Stimulated activated CD8-positive, alpha-beta memory T cell treated with anti-CD3 and anti-CD28 coated beads, Interleukin-12 subunit alpha, Interleukin-12 subunit beta, amount 100 ng/mL, for 24 hours (primary cell): ENCODE data around the gene AUTS2.
"Not testable (repeated sequence)": the region's sequence is repeated elsewhere in the genome, so short reads cannot be mapped to it uniquely, and the experiment has no call there.

Experiments used
- DNase-seq: peaks from one replicate; pipeline ENCODE4 v3.0.0-alpha.2; 2020; ENCODE audit errors: extremely low read depth

AUTS2 gene

DNA sequence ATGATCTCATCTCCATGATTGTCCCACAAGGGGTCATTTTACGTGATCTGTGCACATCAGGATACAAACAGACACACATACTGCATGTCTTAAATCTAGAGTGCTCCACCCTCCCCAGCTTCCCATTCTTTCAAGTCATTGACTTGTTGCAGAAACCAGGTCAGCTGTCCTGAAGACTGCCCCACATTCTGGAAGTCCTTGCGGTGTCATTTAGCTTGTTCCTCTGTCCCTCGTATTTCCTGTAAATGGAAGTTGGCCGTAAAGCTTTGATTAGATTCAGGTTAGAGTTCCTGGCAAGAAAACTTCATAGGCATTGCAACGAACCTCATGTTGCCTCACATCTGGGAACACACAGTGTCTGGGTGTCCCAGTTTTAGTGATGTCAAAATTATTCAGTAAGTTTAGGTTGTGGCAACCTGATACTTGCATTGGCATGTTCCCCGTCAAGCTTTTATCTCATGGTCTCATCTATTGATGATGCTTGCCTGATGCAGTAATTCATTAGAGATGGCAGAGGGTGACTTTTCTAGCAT is 1116.3 kb downstream of the AUTS2 start:
- DNase-seq, result no peak

DNA sequence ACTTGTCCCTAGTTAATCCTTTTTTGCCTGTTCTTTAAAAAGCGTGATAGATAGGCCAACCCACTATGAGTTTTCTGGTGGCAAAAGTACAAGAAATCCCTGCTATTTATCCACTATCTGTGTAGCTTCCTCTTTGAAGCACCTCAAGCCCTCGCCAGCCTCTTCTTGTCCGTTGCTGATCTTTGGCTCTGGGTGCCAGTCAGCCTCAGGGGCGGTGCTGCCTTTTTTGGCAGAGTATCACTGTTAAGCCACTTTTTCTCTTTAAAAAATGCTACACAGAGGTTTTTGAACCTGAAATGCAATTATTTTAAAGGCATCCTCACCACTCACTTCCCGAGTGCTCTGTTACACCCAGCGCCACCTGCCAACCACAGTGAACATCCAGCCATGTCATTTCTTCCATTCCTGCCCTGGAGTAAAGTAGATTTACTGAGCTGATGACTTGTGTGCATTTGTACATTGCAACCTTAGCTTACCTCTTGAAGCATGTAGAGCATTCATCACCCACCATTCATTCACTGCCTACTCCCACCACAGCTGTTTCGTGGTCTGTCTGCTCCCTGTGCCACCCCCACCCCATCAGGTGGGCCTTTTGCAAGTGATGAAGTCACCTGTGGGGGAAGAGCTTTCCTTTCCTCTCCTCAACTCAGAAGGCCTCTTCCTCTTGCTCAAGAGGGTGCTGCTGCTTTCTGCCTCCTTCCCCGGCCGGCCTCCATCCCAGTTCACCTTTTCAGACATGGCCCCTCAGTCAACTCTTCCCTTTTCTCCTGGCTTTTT is 1119.5 kb downstream of the AUTS2 start:
- DNase-seq, result no peak

- no peak for DNase-seq
Measured at GRCh38 chr7:70719125-70719524, 1120.8 kb downstream of the AUTS2 start.

- DNase-seq, result no peak
Measured at GRCh38 chr7:70720191-70720873, 1122.1 kb downstream of the AUTS2 start.

DNA sequence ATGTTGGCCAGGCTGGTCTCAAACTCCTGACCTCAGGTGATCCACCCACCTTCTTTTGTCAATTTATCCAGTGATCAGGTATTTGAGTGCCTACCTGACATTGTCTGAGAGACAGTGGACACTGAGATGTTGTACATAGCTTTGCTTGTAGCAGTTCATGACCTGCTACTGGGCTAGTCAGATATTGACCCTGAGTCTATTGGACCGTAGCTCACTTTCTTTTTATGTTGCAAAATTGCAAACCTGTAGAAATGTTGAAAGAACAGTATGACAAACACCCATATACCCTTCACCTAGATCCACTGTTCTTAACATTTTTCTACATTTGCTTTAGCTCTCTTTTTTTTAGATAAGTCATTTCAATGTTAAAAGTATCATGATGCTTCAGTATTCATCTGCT is 1123.2 kb downstream of the AUTS2 start:
- DNase-seq, result no peak

DNA sequence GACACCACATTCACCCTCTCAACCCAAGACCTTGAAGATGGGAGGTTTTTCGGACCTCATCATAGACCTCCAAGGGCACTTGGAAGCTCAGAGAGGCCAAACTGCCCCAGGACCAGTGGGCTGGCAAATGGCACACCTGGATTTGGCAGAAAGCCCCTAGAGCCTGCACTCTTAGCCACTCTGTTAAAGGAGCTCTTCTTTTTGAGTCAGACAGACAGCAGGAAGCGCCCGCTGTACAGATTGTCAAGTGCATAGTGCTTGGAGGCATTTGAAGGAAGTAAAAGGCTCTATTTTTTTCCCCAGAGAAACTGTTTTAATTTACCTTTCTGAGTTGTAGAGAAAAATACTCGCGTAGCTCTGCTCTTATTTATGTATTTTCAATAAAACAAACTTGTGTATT is 1125.1 kb downstream of the AUTS2 start:
- no peak for DNase-seq

- DNase-seq, result no peak
Measured at GRCh38 chr7:70725448-70725847, 1127.2 kb downstream of the AUTS2 start.

- DNase-seq, result no peak
Measured at GRCh38 chr7:70726294-70726693, 1128.0 kb downstream of the AUTS2 start.

- DNase-seq, result no peak
Measured at GRCh38 chr7:70726951-70727378, 1128.7 kb downstream of the AUTS2 start.

DNA sequence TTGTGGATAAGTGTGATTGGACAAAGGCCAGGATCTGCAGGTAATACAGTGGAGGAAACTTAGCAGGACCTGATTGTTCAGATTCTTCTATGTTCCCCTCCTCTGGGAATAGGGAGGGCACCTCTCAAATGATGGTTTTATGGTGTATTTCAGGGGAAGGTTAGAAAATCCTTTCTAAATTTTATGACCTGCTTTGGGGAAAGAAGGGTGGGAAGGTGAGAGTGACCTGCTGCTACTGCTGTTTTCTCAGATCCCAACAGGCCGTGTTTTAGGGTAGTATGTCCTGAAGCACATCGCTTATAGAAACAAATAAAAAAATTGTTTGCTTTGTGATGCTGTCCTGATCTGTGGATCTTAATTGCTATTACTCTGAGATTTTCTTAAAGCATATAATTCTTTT is 1129.6 kb downstream of the AUTS2 start:
- DNase-seq, result no peak

DNA sequence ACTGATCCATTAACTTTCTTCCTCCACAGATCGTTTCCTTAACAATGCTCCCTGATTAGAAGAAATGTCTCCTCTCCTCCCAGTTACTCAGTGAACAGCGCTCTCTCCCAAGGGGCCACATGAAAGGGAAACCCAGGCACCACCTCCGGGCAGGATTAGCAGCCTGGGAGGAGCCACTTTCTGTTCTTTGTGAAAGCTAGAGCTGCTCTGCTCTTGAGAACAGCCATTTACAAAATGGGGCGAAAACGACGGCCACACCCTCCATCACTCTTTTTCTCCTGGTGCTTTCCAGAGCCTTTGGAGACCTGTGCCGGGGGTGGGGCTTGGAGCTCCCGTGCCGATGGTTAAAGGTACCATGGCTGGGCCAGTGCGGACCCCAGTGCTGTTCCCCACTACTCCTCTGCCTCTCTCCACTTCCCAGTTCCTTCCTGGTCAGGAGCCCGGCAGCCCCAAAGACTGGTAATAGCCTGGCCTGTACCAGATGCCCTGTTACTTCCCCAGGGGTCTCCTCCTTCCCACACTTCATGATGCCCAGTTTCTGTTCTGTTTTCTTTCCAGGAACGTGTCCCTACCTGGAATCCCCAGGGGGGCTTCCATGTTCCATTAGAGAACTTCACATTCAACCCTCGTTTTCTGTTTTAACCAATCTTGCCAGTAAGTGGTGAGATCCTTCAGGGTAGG is 1130.7 kb downstream of the AUTS2 start:
- no peak for DNase-seq

- not testable (repeated sequence) for DNase-seq
Measured at GRCh38 chr7:70729553-70730157, 1131.4 kb downstream of the AUTS2 start.

DNA sequence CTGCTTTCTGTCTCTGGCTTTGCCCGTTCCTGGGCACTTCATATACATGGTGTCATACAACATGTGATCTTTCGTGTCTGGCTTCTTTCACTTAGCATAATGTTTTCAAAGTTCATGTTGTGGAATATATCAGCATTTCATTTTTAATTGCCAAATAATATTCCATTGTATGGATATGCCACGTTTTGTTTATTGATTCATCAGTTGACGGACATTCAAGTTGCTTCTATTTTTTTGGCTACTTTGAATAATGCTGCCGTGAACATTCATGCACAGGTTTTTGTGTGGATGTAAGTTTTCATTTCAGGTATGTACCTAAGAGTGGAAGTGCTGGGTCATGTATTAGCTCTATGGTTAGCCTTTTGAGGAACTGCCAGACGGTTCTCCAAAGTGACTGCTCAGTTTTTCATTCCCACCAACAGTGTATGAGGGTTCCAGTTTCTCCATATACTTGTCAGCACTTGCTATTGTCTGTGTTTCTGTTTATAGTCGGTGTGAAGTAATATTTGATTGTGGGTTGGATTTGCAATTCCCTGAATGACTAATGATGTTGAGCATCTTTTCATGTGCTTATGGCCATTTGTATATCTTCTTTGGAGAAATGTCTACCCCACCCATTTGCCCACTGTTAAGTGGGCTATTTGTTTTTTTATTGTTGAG is 1132.3 kb downstream of the AUTS2 start:
- DNase-seq, result no peak

DNA sequence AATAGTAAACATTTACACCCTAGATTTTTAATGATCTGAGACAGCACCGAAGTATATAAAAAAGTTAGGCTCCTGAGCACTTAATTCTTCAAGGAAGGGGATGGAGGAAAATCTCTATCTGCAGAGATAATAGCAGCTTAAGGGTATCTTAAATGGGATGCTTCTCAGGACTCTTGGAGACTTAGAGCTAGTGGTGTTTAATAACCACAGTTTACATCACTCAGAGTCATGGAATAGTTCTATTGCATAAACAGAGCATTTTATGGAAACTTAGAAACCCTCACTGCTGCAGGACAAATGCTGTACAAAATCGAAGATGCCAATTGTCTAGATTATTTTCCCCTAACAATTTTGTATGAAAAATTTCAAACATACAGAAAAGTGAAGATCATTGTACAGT is 1134.8 kb downstream of the AUTS2 start:
- DNase-seq, result no peak

- DNase-seq, result no peak
Measured at GRCh38 chr7:70734411-70734810, 1136.1 kb downstream of the AUTS2 start.

DNA sequence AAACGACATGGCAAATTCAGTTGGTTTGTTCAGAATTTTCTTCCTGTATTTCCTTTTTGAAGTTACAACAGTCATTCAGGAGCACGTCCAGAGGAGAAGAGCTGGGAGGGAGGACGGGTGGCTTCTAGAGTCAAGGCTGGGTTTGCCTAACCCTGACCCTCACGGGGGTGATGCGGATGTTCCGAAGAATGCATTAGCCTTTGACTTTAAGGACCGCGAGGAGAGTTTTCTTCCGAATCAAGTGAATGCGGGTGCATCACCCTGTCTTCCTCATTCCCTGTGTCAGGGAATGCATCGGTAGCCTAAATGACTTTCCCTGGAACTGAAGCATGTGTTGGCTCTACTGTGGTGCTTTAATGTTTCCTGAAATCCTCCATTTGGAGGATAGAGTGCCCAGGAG is 1137.0 kb downstream of the AUTS2 start:
- no peak for DNase-seq

GRCh38 chr7:70736715-70737460 is 1138.6 kb downstream of the AUTS2 start:
- no peak for DNase-seq

GRCh38 chr7:70738151-70738885 is 1140.0 kb downstream of the AUTS2 start:
- DNase-seq, result no peak

- DNase-seq, result no peak
Measured at GRCh38 chr7:70739646-70740210, 1141.5 kb downstream of the AUTS2 start.

DNA sequence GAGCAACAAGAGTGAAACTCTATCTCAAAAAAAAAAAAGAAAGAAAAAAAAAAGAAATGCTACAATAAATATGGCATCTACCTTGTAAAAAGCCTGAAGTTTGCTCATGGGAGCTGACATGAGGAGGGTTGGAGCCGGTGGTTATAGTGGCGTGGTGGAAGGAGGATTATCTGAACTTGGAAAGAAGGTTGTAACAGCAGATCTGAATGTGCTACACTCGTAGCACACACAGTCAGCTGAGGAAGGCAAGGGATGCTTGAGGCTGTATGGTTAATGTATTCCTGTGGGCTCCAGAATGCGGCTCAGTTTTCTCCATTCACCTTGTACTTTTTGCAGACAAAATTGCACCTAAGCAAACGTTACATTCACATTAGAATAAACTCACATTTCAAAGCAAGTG is 1143.4 kb downstream of the AUTS2 start:
- no peak for DNase-seq
